ENCODE measurements around the gene BSN. TPM values are rescaled to one million over a fixed set of nuclear protein-coding genes. Genes with fewer than 3 reads are reported as not detected.

Gene BSN
- 1 to 10 TPM in 2 of 4 donors, under 1 TPM in 2; 0.44 to 1.8 (median 0.92) TPM for total RNA-seq

- peak within 1 kb of the TSS in 3 of 4 donors; percentile 36 to 84 (median 68) for H3K27ac ChIP-seq
- peak; percentile 73 to 75 for DNase-seq (ENCODE audit: low spot score in 2 of 2)
- 5 to 10% methylated on average over 21 to 51 of the region's 76 CpGs for WGBS, 2 donors
- peak within 1 kb of the TSS; percentile 41 to 80 (median 69) for H3K4me3 ChIP-seq
- TF ChIP-seq EP300 (IDR thresholded peaks at IDR 0.05) (peak in 1 of 2 donors; percentile 31), POLR2A (IDR thresholded peaks at IDR 0.05) (no peak), CTCF (IDR thresholded peaks at IDR 0.05) (peak in 2 of 5 experiments; percentile 10 to 16)
- no peaks in the 10 kb centered on the region for H3K27me3 ChIP-seq
- H3K36me3 ChIP-seq = no peaks in the 10 kb centered on the region
- peaks cover 0 to 19% (median 17%) of the 10 kb centered on the region in 4 donors for H3K4me1 ChIP-seq
- H3K9me3 ChIP-seq = no peaks in the 10 kb centered on the region
Observed at GRCh38 chr3:49553692-49554632, at the start of gene BSN. Gene BSN, plus strand, starts transcription at chr3:49554477. Its CDS starts 126 bp downstream, at chr3:49554603.

- Histone ChIP-seq H3K9me3 (no peaks in the 10 kb centered on the region), H3K27ac (peak overlapping the region in 2 of 4 donors; percentile 22 to 77), H3K27me3 (no peaks in the 10 kb centered on the region), H3K36me3 (peaks cover 0 to 17% (median 0%) of the 10 kb centered on the region in 3 donors), H3K4me1 (peaks cover 0 to 32% (median 4%) of the 10 kb centered on the region in 4 donors), H3K4me3 (no peak overlapping the region)
- TF ChIP-seq CTCF (IDR thresholded peaks at IDR 0.05) (no peak), EP300 (IDR thresholded peaks at IDR 0.05) (no peak), POLR2A (IDR thresholded peaks at IDR 0.05) (no peak)
- DNase-seq (ENCODE audit: low spot score in 2 of 2) = no peak
- 65 to 71% methylated on average over 3 of the region's 3 CpGs for WGBS, 2 donors
Observed at GRCh38 chr3:49506906-49507305, 47.4 kb upstream of the BSN start.

GRCh38 chr3:49509028-49509561 is 45.2 kb upstream of the BSN start:
- no peak for DNase-seq (ENCODE audit: low spot score in 2 of 2)
- H3K9me3 ChIP-seq = no peaks in the 10 kb centered on the region
- no peak overlapping the region for H3K4me3 ChIP-seq
- TF ChIP-seq EP300 (IDR thresholded peaks at IDR 0.05) (no peak), CTCF (IDR thresholded peaks at IDR 0.05) (no peak), POLR2A (IDR thresholded peaks at IDR 0.05) (no peak)
- H3K4me1 ChIP-seq = peaks cover 0 to 40% (median 4%) of the 10 kb centered on the region in 4 donors
- H3K36me3 ChIP-seq = peaks cover 0 to 35% (median 0%) of the 10 kb centered on the region in 3 donors
- no peaks in the 10 kb centered on the region for H3K27me3 ChIP-seq
- H3K27ac ChIP-seq = peak overlapping the region in 1 of 4 donors; percentile 38
- WGBS, 2 donors = 22 to 27% methylated on average over 2 of the region's 2 CpGs

GRCh38 chr3:49511639-49512038 is 42.6 kb upstream of the BSN start:
- peaks cover 0 to 44% (median 0%) of the 10 kb centered on the region in 3 donors for H3K36me3 ChIP-seq
- H3K9me3 ChIP-seq = no peaks in the 10 kb centered on the region
- H3K4me1 ChIP-seq = peaks cover 0 to 52% (median 4%) of the 10 kb centered on the region in 4 donors
- no peak overlapping the region for H3K4me3 ChIP-seq
- TF ChIP-seq CTCF (IDR thresholded peaks at IDR 0.05) (no peak), EP300 (IDR thresholded peaks at IDR 0.05) (no peak), POLR2A (IDR thresholded peaks at IDR 0.05) (no peak)
- DNase-seq (ENCODE audit: low spot score in 2 of 2) = no peak
- 76 to 77% methylated on average over 2 of the region's 2 CpGs for WGBS, 2 donors
- H3K27ac ChIP-seq = no peak overlapping the region
- no peaks in the 10 kb centered on the region for H3K27me3 ChIP-seq
